ENCODE data around the gene PPFIA2. TPM values are rescaled to one million over a fixed set of nuclear protein-coding genes. Genes with fewer than 3 reads are reported as not detected.

PPFIA2 gene
- not detected in 2 replicates for total RNA-seq

DNA sequence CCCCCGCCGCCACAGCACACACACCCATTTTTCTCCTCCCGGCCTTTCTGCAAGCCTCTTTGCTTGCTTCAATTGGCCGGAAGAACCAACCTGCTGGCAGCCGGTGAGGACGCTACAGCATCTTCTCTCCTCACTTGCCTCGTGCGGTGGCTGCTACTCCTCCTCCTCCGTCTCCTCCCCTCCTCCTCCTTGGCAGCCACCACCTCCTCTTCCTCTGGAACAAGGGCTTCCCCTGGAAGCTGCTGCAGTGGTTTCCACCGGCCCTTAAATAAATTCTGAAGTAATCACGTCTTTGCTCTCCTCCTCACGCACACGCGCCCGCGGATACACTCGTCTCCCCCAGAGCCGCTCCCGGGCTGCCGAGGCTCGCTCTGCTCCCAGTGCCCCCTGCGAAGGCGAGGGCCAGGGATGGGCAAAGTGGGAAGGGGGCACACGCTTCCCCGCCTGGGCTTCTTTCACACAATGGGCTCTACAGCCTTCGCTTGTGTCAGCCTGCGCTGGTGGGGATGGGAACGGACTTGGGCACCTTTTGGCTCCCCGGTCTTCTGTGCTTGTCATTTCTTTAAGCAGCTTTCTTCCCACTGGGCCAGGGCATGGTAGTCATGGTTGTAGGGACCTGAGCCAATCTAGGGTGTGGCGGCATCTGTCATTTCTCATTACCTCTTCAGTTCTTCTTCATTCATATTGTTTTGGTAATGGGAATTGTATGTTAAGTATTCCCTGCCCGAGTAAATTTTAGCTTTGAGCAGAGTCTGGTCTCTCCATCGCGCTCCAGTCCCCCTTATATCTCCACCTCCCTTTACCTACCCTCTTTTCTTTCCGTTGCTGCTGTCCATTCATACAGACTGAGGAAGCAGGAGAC lies at the start of gene PPFIA2:
TSS of gene PPFIA2 (minus strand) at position 161 of the 862 bp plus-strand sequence.

All from vein endothelial cell (primary cell).